ENCODE measurements around the gene TBC1D10B.

- TF ChIP-seq, protein P1, sequence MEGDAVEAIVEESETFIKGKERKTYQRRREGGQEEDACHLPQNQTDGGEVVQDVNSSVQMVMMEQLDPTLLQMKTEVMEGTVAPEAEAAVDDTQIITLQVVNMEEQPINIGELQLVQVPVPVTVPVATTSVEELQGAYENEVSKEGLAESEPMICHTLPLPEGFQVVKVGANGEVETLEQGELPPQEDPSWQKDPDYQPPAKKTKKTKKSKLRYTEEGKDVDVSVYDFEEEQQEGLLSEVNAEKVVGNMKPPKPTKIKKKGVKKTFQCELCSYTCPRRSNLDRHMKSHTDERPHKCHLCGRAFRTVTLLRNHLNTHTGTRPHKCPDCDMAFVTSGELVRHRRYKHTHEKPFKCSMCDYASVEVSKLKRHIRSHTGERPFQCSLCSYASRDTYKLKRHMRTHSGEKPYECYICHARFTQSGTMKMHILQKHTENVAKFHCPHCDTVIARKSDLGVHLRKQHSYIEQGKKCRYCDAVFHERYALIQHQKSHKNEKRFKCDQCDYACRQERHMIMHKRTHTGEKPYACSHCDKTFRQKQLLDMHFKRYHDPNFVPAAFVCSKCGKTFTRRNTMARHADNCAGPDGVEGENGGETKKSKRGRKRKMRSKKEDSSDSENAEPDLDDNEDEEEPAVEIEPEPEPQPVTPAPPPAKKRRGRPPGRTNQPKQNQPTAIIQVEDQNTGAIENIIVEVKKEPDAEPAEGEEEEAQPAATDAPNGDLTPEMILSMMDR (IDR thresholded peaks at IDR 0.05; ENCODE audit: low read length), result no peak
- TF ChIP-seq EZH2 (IDR thresholded peaks at IDR 0.05; ENCODE audit: borderline replicate concordance, low read length), result no peak
Measured at GRCh38 chr16:30355954-30356308, 14.4 kb downstream of the TBC1D10B start.

Measured in OCI-LY1 (cell line).